MG63 (cell line): ENCODE measurements around the gene PLEKHH3. TPM values are rescaled to one million over a fixed set of nuclear protein-coding genes. Genes with fewer than 3 reads are reported as not detected.

Experiments used
- DNase-seq: peaks from one replicate; pipeline ENCODE4 v3.0.0-alpha.2; 2020
- H3K27me3 ChIP-seq: fragments of 250-450 bp; sonication (Bioruptor Pico); 2 replicates; pipeline ENCODE4 v1.5.1; 2020; ENCODE audit warnings: mild to moderate bottlenecking, moderate library complexity
- H3K36me3 ChIP-seq: fragments of 250-450 bp; sonication (Bioruptor Pico); 2 replicates; pipeline ENCODE4 v1.5.1; 2020; ENCODE audit warnings: mild to moderate bottlenecking, moderate library complexity
- H3K4me3 ChIP-seq: fragments of 250-450 bp; sonication (Bioruptor Pico); 2 replicates; pipeline ENCODE4 v1.5.1; 2020; ENCODE audit warnings: mild to moderate bottlenecking, moderate library complexity
- H3K9me3 ChIP-seq: fragments of 250-450 bp; sonication (Bioruptor Pico); 2 replicates; pipeline ENCODE4 v1.5.1; 2020; ENCODE audit warnings: mild to moderate bottlenecking, moderate library complexity
- total RNA-seq: library from RNA; depleted of rRNA; stranded (reverse); fragments of >200 nt; shearing (Covaris generic); gene quantifications from 2 replicates; pipeline ENCODE4 v1.2.3, GENCODE V29; 2014; ENCODE audit warnings: low replicate concordance

Gene PLEKHH3
- total RNA-seq, 1 experiment from 2014 or later, result 54.1 TPM

DNA sequence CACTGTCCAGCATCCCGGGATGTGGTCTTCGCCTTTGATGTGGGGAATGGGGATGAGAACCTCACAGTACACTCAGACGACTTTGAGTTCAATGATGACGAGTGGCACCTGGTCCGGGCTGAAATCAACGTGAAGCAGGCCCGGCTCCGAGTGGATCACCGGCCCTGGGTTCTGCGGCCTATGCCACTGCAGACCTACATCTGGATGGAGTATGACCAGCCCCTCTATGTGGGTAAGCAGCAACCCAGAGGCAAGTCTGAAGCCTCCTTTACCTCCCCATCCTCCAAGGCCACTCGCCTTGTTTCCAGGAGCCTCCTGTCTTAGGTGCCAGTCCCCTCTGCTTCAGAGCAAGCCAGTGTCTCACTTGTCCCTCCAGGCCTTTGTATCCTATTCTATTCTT lies 15.7 kb upstream of the PLEKHH3 start:
- Histone ChIP-seq H3K4me3 (no peak overlapping the region), H3K27me3 (no peaks in the 10 kb centered on the region), H3K9me3 (no peaks in the 10 kb centered on the region), H3K36me3 (no peaks in the 10 kb centered on the region; the same call in none of the 2 replicates)
- no peak for DNase-seq

DNA sequence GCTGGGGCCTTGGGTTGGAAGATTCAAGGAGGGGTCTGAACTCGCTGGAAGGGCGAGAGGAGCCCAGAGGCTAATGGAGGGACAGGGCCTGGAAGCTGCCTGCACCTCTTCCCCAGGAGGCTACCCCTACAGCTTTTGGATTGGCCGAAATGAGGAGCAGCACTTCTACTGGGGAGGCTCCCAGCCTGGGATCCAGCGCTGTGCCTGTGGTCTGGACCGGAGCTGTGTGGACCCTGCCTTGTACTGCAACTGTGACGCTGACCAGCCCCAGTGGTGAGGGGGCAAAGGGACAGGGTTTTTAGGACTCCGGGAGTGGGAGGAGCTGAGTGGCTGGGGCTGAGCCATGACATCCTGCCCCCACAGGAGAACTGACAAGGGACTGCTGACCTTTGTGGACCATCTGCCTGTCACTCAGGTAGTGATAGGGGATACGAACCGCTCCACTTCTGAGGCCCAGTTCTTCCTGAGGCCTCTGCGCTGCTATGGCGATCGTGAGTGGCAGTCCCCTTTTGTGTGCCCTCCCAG lies 14.3 kb upstream of the PLEKHH3 start:
- Histone ChIP-seq H3K27me3 (no peaks in the 10 kb centered on the region), H3K9me3 (no peaks in the 10 kb centered on the region), H3K4me3 (no peak overlapping the region), H3K36me3 (no peaks in the 10 kb centered on the region; the same call in 1 of the 2 replicates)
- DNase-seq, result no peak

DNA sequence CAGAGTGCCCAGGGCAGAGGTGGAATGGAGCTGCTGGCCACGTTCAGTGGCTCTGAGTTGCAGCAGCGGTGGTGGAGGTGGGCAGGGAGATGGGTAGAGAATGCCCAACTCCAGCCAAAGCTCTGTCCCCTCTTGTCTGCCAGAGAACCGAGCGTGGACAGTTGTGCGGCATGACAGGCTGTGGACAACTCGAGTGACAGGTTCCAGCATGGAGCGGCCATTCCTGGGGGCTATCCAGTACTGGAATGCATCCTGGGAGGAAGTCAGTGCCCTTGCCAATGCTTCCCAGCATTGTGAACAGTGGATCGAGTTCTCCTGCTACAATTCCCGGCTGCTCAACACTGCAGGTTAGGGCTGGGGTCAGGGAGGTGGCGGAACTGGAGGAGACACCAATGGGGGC lies 13.8 kb upstream of the PLEKHH3 start:
- Histone ChIP-seq H3K9me3 (no peaks in the 10 kb centered on the region), H3K27me3 (no peaks in the 10 kb centered on the region), H3K36me3 (no peaks in the 10 kb centered on the region; the same call in 1 of the 2 replicates), H3K4me3 (no peak overlapping the region)
- DNase-seq, result no peak

DNA sequence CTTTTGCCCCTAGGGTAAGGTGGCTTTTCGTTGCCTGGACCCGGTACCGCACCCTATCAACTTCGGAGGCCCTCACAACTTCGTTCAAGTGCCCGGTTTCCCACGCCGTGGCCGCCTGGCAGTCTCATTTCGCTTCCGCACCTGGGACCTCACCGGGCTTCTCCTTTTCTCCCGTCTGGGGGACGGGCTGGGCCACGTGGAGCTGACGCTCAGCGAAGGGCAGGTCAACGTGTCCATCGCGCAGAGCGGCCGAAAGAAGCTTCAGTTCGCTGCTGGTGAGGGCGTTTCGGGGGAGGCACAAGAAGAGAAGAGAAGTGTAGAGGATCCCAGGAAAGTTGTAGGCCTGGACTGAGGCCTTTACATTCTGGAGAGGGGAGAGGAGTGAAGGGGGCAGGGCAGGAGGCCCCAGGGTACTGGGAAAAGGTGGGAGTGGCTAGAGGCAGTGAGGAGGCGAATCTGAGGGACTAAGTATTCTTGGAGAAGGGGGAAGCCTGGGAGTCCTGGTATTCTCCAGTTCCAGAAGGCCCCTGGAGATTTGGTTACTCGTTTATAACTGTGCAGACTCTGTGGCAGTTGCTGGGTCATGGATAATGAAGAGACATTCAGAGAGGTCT lies 11.0 kb upstream of the PLEKHH3 start:
- no peaks in the 10 kb centered on the region; the same call in 1 of the 2 replicates for H3K36me3 ChIP-seq
- H3K4me3 ChIP-seq, result no peak overlapping the region
- H3K27me3 ChIP-seq, result no peaks in the 10 kb centered on the region
- DNase-seq, result no peak
- H3K9me3 ChIP-seq, result no peaks in the 10 kb centered on the region

DNA sequence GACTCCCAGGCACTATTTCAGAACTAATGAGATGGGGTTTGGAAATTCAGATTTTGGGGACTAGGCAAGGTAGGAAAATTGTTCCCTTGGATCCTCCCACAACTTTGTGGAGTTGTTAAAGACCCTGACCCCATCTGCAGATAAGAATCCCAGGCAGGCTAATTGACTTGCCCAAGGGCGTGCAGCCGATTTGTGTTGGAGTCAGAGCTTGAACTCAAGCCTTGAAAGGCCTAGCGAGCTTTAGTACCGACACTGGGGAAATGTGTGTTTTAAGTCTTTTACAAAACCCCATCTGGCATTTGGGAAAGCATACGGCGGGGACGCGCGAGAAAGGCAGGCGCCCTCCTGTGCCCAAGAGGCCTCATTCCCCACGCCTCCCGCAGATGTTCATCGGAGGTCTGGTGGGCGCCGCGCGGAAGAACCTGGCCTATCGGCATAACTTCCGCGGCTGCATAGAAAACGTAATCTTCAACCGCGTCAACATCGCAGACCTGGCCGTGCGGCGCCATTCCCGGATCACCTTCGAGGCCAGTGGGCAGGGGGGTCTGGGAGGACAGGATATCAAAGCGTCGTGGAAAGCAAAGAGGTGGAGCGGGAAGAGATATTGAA lies 9.8 kb upstream of the PLEKHH3 start:
- no peak for DNase-seq
- no peaks in the 10 kb centered on the region for H3K9me3 ChIP-seq
- H3K36me3 ChIP-seq, result no peaks in the 10 kb centered on the region; the same call in 1 of the 2 replicates
- no peak overlapping the region for H3K4me3 ChIP-seq
- no peaks in the 10 kb centered on the region for H3K27me3 ChIP-seq

DNA sequence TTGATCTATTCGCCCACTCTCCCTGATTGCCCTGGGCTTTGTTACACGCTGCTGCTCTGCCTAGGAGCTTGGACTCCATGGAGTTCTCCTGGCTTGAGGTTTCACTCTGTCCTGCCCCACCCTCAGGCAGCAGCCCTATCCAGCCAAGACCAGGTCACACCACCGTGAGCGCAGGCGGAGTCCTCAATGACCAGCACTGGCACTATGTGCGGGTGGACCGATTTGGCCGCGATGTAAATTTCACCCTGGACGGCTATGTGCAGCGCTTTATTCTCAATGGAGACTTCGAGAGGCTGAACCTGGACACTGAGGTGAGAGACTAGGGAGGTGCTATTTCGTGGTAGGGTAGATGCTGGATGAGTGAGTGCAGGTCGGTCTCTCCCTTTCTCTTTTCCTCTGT lies 9.0 kb upstream of the PLEKHH3 start:
- no peaks in the 10 kb centered on the region for H3K27me3 ChIP-seq
- no peaks in the 10 kb centered on the region for H3K9me3 ChIP-seq
- H3K4me3 ChIP-seq, result no peak overlapping the region
- DNase-seq, result no peak
- no peaks in the 10 kb centered on the region; the same call in 1 of the 2 replicates for H3K36me3 ChIP-seq

DNA sequence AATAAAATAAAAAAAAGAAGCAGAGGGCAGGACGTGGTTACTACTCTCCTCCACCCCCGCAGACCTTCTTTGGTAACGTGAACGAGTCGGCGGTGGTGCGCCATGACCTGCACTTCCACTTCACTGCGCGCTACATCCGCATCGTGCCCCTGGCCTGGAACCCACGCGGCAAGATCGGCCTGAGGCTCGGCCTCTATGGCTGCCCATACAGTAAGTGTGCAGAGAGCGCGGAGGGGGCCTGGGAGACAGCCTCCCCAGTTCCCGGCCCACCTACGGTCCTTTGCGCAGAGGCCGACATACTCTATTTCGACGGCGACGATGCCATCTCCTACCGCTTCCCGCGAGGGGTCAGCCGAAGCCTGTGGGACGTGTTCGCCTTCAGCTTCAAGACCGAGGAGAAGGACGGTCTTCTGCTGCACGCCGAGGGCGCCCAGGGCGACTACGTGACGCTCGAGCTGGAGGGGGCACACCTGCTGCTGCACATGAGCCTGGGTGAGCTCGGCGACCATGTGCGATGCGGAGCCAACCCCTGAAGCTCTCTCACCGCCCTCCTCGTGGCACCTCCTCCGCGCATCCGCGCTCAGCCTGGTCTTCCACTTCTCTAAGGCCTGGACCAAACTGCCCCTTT lies 8.2 kb upstream of the PLEKHH3 start:
- Histone ChIP-seq H3K9me3 (no peaks in the 10 kb centered on the region), H3K27me3 (no peaks in the 10 kb centered on the region), H3K4me3 (no peak overlapping the region), H3K36me3 (no peaks in the 10 kb centered on the region)
- DNase-seq, result no peak

DNA sequence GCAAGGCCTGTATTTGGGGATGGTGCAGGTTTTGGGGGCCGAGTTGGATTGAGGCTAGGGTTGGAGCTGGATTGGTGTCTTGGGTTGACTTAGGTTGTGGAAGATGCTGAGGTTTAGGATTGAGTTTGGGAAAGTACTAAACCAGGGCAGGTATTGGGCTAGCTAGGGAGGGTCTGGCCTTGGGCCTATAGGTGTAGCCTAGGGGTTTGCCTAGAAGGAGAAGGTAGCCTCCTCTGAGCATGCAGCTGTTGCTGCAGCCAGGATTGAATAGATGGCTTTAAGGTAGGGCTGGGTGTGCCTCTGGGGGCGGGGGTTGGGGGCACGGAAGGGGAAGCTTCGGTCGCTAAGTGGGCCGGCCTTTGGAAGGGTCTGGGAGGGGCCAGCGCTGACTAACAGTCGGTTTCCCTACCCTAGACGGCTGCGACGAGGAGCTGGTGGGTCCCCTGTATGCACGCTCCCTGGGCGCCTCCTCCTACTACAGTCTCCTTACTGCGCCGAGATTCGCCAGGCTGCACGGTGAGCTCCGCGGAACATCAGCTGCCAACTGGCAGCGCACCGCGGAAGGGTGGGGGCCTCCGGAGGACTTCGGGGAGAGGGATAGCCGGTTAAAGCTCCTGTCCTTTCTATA lies 6.7 kb upstream of the PLEKHH3 start:
- DNase-seq, result no peak
- peak overlapping the region; percentile 67 for H3K4me3 ChIP-seq
- H3K36me3 ChIP-seq, result no peaks in the 10 kb centered on the region
- H3K9me3 ChIP-seq, result no peaks in the 10 kb centered on the region
- H3K27me3 ChIP-seq, result no peaks in the 10 kb centered on the region

DNA sequence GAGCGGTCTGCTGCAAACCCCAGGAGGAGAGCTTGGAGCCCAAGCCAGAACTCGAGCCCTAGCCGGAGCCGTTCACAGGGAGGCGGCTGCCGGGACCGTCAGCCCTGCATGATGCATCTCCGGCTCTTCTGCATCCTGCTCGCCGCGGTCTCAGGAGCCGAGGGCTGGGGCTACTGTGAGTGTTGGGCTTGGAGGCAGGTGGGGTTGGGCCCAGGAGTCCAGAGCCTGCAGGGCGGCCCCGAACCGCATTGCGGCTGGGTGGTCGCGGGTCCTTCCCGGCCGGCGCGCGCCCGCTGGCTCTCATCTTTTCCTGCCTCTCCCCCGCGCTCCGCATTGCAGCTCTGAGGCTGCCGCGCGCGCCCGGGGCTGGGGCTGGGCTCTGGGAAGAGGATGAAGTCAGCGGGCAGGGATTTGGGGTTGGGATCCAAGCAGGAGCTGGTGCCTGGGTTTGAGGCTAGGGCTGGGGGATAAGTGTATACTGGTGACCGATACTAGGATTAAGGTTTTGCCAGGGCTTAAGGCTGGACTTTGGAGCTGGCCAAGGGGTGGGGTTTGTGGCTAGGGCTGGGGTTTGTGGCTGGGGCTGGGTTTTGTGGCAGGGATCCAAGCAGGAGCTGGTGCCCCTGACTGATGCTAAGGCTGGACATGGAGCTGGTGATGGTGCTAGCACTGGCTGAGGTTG lies 6.1 kb upstream of the PLEKHH3 start:
- peak; percentile 84 for DNase-seq
- H3K36me3 ChIP-seq, result no peaks in the 10 kb centered on the region
- peak overlapping the region; percentile 67 for H3K4me3 ChIP-seq
- H3K27me3 ChIP-seq, result no peaks in the 10 kb centered on the region
- no peaks in the 10 kb centered on the region for H3K9me3 ChIP-seq

DNA sequence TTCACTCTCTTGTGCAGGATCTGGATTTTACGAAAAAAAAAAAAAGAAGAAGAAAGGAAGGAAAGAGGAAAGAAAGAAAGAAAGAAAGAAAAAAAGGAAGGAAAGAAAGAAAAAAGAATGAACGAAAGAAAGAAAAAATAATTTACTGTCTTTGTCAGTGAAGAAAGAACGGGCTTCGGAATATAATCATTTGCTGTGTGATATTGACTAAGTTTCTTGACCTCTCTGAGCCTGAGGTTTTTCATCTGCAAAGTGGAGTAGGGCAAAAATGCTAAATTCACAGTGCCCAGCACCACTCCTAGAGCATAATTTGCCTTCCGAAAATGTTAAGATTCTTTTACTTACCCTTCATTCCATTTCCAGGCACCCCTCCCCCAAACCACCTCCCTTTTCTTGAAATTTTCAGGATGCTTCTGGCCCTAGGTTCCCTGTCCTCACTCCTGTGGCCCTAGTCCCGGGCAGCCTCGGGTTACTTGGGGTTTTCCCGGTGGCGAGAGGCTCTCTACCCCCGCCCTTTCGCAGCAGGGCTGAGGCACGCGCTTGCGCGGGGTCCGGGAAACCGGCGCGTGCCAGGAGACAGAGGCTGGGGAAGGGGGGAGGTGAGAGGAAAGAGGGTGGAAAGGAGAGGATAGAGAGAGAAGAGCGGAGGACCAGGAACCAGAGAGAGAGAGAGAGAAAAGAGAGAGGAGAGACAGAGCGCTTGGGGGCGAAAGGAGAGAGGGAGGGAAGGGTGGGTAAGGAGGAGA lies 5.4 kb upstream of the PLEKHH3 start, which contains the start of gene CNTNAP1:
Gene CNTNAP1 (plus strand): TSS at position 556 of the 746 bp plus-strand sequence. CDS start 299 bp downstream, outside the sequence.
- Histone ChIP-seq H3K9me3 (no peaks in the 10 kb centered on the region), H3K27me3 (no peaks in the 10 kb centered on the region), H3K4me3 (peak within 1 kb of the TSS; percentile 67), H3K36me3 (no peaks in the 10 kb centered on the region)
- peak; percentile 87 for DNase-seq

DNA sequence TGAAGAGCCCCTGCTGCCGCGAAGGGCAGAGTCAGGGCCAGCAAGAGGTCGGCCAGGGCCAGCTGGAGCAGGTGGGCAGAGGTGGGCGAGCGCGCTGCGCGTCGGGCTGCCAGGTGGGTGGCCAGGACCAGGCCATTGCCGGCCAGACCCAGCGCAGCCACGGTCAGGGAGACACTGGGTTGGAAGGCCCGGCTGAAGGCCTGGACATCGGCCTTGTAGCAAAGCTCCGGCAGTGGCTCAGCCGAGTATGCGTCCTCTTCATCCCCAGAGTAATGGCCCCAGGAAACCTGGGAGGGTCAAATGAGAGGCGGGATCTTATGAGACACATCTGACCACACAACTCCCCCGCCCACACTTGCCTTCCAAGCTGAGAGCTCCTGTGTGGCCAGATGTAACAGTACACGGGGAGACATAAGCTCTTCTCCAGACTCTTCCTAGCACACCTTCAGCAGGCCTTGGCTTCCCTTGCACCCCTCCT lies 3.6 kb upstream of the PLEKHH3 start:
- Histone ChIP-seq H3K36me3 (no peaks in the 10 kb centered on the region; the same call in 1 of the 2 replicates), H3K27me3 (no peaks in the 10 kb centered on the region), H3K9me3 (no peaks in the 10 kb centered on the region), H3K4me3 (no peak overlapping the region)
- DNase-seq, result no peak

DNA sequence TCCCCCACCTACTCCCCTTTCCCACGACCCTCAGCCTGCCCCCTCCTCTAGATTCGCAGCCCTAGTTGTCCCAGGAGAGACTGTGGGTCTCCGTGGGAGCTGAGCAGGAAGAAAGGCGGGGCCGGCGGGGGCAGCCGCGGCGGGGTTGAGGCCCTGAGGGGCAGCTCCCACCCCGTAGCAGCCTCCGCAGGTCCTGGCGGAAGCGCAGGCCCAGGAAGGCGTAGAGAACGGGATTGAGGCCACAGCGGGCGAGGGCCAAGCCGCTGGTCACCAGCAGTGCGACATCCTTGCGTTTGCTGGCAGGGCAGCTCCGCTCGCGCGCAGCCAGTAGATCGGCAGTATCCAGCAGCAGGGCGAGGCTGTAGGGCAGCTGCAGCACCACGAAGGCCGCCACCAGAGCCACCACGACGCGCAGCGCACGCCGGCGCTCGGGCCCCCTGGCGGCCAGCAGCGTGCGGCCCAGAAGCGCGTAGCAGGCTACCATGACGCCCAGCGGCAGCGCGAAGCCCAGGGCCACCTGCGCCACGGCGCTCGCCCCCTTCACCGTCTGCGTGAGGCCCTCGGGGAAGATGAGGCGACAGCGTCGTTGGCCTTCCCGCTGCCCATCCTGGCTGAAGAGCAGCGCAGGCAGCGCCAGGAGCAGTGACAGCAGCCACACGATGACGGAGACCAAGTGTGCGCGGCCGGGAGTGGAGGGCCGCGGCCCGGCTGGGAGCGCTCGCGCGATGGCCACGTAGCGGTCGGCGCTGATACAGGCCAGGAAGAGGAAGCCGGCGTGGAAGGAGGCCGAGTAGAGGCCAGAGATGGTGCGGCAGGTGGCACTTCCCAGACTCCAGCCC lies 2.9 kb upstream of the PLEKHH3 start:
- Histone ChIP-seq H3K9me3 (no peaks in the 10 kb centered on the region), H3K27me3 (no peaks in the 10 kb centered on the region), H3K4me3 (peak overlapping the region; percentile 14; the same call in 1 of the 2 replicates), H3K36me3 (no peaks in the 10 kb centered on the region; the same call in 1 of the 2 replicates)
- peak; percentile 65 for DNase-seq

DNA sequence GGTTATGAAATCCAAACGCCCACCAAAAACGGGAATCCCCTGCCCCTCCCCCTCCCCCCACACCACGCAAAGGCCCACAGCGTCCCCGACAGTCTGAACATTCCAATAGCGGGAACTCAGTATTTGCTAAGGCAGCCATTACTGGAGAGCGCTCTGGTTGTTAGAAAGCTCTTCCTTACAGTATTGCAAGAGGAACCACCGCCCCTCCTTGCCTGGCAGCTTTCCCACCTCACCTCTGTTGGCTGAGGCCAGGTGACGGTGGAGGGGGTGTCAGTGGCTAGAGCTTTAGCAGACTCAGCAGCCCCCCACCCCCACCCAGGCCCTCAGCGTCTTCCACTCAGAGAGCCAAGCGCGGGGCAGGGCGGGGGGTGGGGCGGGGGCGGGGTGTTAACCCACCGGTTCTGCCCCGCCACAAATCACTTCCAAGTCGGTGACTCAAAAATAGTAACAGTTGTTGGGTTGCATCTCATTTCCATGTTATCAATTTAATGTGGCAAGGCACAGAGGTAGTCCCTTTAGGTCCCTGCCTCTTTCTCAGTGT lies 2.2 kb upstream of the PLEKHH3 start:
- Histone ChIP-seq H3K36me3 (peaks cover 4% of the 10 kb centered on the region), H3K27me3 (no peaks in the 10 kb centered on the region), H3K9me3 (no peaks in the 10 kb centered on the region), H3K4me3 (peak overlapping the region; percentile 53)
- no peak for DNase-seq

DNA sequence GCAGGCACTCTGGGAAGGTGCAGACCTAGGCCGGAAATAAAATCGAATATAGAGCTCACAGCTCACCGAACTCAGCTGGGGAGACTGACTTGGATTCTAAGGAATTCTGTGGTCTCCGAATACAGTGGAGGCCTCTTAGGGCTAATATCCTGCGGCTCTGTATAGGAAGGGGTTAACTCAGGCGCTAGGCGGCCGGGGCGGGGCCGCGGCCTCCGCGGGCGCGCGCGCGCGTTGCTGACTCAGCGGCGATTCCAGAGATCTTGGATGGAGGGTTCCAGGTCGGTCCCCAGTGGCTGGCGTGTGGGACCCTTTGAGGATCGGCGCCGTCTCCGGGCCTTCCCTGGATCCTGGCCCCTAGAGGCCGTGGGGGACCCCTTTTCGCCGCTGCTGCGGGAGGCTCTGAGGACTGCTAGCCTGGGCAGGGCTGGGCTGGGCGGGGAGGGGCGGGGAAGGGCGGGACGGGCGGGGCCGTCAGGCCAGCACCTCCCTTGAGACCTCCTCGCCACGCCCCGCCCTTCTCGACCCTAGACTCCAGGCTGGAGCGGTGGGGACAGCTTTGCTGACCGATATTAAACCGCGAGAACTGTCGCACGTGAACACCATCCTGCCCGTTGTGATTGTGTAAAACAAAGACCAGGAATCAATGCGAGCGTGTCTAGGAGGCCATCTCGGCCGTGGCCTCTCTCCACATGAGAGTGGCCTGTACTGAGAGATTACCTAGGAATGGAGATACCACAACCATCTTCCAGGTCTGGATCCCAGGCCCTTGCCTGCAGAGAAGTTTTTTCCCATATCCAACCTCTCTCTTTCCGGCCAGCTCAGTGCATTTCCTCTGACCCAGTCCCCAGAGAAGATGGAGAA lies 1.4 kb upstream of the PLEKHH3 start:
- no peaks in the 10 kb centered on the region for H3K27me3 ChIP-seq
- DNase-seq, result peak; percentile 95
- H3K9me3 ChIP-seq, result no peaks in the 10 kb centered on the region
- peaks cover 13% of the 10 kb centered on the region for H3K36me3 ChIP-seq
- H3K4me3 ChIP-seq, result peak overlapping the region; percentile 53
